Mesodermal cell (in vitro differentiated cells): ENCODE measurements around the gene MACROD2.
"Not testable (repeated sequence)": the region's sequence is repeated elsewhere in the genome, so short reads cannot be mapped to it uniquely, and the experiment has no call there.

ENCODE experiments used
- H3K27ac ChIP-seq: 2 replicates; pipeline ENCODE4 v1.7.0; 2013; ENCODE audit warnings: mild to moderate bottlenecking, low read depth, low read length, moderate library complexity; ENCODE audit not compliant: severe bottlenecking
- H3K36me3 ChIP-seq: 2 replicates; pipeline ENCODE4 v1.7.1; 2013; ENCODE audit warnings: mild to moderate bottlenecking, low read length, moderate library complexity; ENCODE audit not compliant: control insufficient read depth, insufficient read depth
- H3K4me1 ChIP-seq: one replicate; pipeline ENCODE4 v1.7.1; 2013; ENCODE audit warnings: mild to moderate bottlenecking, low read length; ENCODE audit not compliant: insufficient read depth, control insufficient read depth, poor library complexity, severe bottlenecking
- H3K4me3 ChIP-seq: 2 replicates; pipeline ENCODE4 v1.7.0; 2013; ENCODE audit warnings: low read length, control low read depth, mild to moderate bottlenecking; ENCODE audit not compliant: insufficient read depth, poor library complexity, severe bottlenecking; ENCODE audit errors: extremely low read depth
- H3K9me3 ChIP-seq: 2 replicates; pipeline ENCODE4 v1.7.1; 2013; ENCODE audit warnings: mild to moderate bottlenecking, low read length, moderate library complexity; ENCODE audit not compliant: control insufficient read depth
- WGBS, 2 experiments: methylation state at CpG; one replicate each; pipeline ENCODE4 v1.1.5; 2013; ENCODE audit warnings: missing lambda C conversion rate in 2 of 2; ENCODE audit not compliant: insufficient coverage in 2 of 2; 5-methylcytosine and 5-hydroxymethylcytosine counted together

The MACROD2 gene

DNA sequence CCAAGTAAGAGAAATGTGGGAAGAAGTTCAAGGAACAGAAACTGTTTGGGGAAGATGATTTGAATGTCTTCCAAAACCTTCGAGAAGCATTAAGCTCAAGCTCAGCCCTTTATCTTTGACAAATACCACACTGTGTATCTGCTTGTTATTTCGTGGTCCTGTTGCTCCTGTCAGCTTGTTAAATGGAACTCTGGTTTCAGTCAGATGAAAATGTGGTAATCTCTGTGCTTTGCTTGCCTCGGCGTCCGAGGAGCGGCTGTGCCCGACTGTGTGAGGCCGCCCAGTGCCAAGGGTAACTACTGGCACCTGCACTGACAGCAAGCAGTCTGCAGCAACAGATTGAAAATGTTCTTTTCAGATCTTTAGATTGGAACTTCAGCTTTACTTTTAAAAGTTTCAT is 920.0 kb downstream of the MACROD2 start:
- peaks cover 17% of the 10 kb centered on the region for H3K4me1 ChIP-seq
- H3K36me3 ChIP-seq = no peaks in the 10 kb centered on the region
- no peak overlapping the region for H3K4me3 ChIP-seq
- H3K9me3 ChIP-seq = no peaks in the 10 kb centered on the region
- peak overlapping the region; percentile 46 for H3K27ac ChIP-seq
- 84 to 88% methylated on average over 6 to 8 of the region's 8 CpGs for WGBS, 2 experiments

DNA sequence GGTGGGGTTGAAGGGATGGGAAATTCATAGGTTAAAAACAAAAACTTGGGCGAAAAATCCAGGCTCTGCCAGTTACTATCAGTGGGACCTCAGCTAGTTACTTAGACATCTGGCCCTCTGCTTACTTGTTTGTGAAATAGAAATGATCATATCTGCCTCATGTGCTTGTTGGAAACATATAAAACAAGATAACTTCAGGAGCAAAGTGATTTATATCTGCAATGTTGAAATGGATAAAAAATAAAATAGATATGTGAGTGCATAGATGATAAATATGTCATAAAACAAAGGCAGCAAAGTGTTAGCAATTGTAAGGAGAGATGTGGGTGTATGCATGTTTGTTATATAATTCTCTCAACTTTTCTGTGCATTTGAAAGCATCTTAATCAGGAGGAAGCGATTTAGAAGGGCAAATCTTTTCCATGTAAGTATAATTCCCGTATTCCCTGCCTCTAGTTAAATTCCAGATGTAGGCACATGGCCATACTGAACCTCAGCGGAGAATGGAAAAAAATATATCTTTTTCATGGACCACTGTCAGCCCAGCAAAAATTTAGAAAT is 921.1 kb downstream of the MACROD2 start:
- H3K4me3 ChIP-seq = no peak overlapping the region
- H3K4me1 ChIP-seq = peaks cover 17% of the 10 kb centered on the region
- WGBS, 2 experiments = 77 to 100% methylated on average over 2 to 4 of the region's 4 CpGs
- H3K9me3 ChIP-seq = no peaks in the 10 kb centered on the region
- no peak overlapping the region for H3K27ac ChIP-seq
- no peaks in the 10 kb centered on the region for H3K36me3 ChIP-seq

DNA sequence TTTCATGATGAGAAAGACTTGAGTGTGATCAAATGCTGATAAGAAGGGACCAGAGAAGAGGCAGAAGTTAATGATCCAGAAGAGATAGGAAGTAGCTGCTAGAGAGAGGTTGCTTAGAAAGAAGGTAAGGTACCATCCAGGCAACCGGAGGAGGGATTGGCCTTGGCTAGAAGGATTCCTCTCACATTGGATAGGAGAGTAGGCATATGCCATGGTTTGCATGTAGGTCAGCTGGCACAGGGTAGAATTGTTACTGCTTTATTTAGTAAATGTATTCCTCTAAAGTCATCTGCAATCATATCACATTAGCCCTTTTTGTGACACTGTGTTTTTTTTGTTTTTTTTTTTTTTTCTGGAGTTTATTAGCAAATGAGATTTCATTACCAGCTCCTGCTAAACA is 923.0 kb downstream of the MACROD2 start:
- H3K4me3 ChIP-seq = no peak overlapping the region
- WGBS, 2 experiments = 89% methylated on average over 1 of the region's 1 CpG; no CpG with 5 or more reads in 1 of the 2 experiments
- no peaks in the 10 kb centered on the region for H3K36me3 ChIP-seq
- peaks cover 17% of the 10 kb centered on the region for H3K4me1 ChIP-seq
- H3K9me3 ChIP-seq = no peaks in the 10 kb centered on the region
- no peak overlapping the region for H3K27ac ChIP-seq

DNA sequence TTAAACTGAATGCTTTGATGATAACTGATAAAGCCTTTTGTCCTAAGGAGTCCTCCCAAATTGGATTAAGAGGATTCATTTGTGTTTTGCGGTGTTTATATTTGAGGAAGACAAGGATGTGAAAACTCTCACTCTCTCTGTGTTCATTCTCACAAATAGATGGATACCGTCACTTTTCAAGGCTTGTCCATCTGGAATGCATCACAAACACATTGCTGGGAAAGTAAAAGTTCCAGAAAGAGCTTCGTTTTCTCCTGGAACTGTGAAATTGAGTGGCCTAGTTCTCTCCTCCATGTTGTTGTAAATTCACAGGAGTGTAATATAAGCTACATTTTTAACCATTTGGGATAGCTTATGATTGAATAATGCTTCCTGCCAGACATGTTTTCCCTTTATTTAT is 923.7 kb downstream of the MACROD2 start:
- peak overlapping the region; percentile 80 for H3K27ac ChIP-seq
- peaks cover 19% of the 10 kb centered on the region for H3K4me1 ChIP-seq
- H3K36me3 ChIP-seq = no peaks in the 10 kb centered on the region
- H3K9me3 ChIP-seq = no peaks in the 10 kb centered on the region
- WGBS, 2 experiments = 74 to 100% methylated on average over 1 to 3 of the region's 3 CpGs
- no peak overlapping the region for H3K4me3 ChIP-seq

DNA sequence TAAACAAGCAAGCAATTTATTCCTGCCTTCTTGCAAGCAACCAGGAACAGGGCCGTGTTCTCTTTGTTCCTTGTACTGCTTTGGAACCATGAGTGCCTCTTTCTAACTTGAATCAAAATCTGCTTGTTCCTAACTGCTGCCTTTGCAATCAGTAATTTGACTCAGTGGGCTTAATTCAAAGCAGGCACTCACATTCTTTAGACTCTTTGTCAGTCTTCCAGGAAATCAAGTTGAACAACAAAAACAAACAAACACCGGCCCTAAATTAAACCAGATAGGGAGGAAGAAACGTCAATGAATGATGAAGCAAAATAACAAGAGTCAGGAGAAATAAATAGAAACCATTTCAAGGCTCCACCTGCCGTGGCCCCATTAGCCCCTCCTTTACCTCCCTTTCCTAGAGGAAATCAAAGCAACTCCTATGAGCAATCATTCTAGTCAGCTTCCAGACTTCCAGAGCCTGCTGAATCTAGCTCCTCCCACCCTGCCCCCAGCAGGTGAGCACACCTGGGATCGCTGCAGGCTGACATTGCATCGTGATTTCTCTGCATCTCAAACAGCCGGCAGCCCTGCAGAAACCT is 924.3 kb downstream of the MACROD2 start:
- WGBS, 2 experiments = 56 to 77% methylated on average over 1 to 2 of the region's 7 CpGs
- peaks cover 24% of the 10 kb centered on the region for H3K4me1 ChIP-seq
- H3K4me3 ChIP-seq = no peak overlapping the region
- H3K27ac ChIP-seq = peak overlapping the region; percentile 80
- H3K36me3 ChIP-seq = no peaks in the 10 kb centered on the region
- H3K9me3 ChIP-seq = no peaks in the 10 kb centered on the region

DNA sequence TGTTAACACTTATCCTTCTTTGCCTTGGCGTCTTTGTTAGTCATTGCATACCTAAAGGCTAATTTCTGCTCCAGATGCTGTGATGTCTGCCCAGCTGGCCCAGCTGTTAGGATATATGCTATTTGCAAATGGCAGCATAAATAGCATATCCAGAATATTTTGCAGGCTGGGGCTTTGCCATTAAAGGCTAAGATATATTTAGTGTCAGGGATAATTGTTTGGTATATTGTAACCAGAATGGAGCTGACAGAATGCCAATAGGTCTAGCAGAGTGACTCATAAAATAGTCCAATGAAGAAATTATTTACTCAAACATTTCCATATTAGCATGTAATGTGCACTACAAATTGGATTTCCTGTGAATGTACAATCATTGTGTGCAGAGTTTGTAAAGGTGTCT is 926.2 kb downstream of the MACROD2 start:
- Histone ChIP-seq H3K4me3 (no peak overlapping the region), H3K4me1 (peaks cover 33% of the 10 kb centered on the region), H3K27ac (no peak overlapping the region), H3K9me3 (no peaks in the 10 kb centered on the region), H3K36me3 (no peaks in the 10 kb centered on the region)
- no CpG with 5 or more reads among the region's 1 CpG for WGBS, 2 experiments

DNA sequence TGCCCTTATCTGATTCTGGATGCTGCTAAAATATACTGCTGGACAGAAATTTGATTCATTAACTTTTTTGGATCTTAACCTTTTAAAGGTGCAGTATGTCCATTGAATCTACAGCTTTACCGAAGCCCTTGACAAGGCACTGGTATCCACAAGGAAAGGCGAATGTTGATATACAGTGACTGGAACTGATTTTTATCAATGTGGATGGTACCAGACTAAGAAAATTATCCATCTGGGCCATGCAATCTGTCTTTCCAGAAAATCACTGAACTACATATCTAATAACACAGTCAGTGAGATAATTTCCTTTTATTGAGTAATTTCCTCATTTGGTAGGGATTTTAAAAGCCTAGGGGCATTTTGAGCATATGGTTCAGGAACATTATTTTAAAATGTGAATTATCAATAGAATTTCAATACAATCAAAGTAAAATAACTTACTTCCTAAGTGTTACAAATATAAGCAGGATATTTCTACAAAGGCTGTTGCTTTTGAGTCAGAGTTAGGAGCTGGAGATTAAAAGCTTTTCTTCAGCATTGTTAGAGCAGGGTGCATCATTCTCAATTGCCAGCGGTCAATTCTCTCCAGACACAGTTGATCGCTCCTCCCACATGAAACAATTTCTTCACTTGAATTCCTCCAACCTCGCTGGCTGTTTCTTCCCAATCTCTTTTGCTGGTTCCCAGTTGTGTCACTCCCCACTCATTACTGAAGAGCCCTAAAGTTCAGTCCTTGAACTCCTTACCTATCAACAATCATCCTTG is 927.4 kb downstream of the MACROD2 start:
- H3K27ac ChIP-seq = no peak overlapping the region
- 89 to 91% methylated on average over 3 of the region's 5 CpGs for WGBS, 2 experiments
- no peaks in the 10 kb centered on the region for H3K36me3 ChIP-seq
- H3K4me1 ChIP-seq = peaks cover 33% of the 10 kb centered on the region
- H3K9me3 ChIP-seq = peaks cover 4% of the 10 kb centered on the region
- no peak overlapping the region for H3K4me3 ChIP-seq

DNA sequence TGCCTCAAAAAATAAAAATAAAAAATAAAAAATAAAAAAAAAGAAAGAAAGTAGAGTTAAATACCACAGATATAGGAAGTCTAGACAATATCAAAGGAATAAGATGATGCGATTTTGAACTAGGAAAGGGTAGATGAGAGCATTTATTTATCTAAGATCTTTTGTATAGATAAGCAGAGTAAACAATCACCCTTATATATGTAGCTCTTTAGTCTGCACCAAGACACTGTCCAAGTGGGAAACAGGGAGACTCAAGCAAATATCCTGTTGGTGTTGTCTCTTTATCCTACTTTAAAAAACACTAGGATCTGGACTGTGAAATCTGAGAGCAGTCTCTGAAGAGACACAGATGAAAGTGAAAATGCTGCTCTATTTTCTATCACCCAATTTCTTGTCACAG is 929.1 kb downstream of the MACROD2 start:
- Histone ChIP-seq H3K27ac (peak overlapping the region; percentile 19), H3K9me3 (peaks cover 4% of the 10 kb centered on the region)
- WGBS, 2 experiments = no CpG with 5 or more reads among the region's 1 CpG

DNA sequence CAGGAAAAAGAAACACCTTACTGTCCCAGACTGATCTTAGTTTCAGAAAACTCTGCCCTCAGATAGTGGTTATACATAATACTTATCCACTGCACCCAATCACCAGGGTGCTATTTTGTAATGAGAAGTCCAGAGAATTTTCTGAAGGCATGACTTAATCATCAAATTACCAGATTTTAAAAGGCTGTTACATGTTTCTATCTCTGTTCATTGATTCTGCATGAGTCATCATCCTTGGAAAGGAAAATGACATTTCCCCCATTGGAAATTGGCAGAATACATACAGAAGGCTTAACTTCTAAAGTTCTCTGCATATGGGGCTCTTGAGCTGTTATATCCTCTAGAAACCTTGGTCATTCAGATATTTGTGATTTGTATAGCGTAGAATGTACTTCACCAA is 930.0 kb downstream of the MACROD2 start:
- Histone ChIP-seq H3K36me3 (no peaks in the 10 kb centered on the region), H3K4me3 (no peak overlapping the region), H3K9me3 (peaks cover 4% of the 10 kb centered on the region), H3K27ac (no peak overlapping the region), H3K4me1 (peaks cover 20% of the 10 kb centered on the region)
- no CpG with 5 or more reads among the region's 1 CpG for WGBS, 2 experiments

More for the DNA sequence above, 929.1 kb downstream of the MACROD2 start:
- Histone ChIP-seq H3K4me3 (no peak overlapping the region), H3K4me1 (peaks cover 29% of the 10 kb centered on the region), H3K36me3 (no peaks in the 10 kb centered on the region)

DNA sequence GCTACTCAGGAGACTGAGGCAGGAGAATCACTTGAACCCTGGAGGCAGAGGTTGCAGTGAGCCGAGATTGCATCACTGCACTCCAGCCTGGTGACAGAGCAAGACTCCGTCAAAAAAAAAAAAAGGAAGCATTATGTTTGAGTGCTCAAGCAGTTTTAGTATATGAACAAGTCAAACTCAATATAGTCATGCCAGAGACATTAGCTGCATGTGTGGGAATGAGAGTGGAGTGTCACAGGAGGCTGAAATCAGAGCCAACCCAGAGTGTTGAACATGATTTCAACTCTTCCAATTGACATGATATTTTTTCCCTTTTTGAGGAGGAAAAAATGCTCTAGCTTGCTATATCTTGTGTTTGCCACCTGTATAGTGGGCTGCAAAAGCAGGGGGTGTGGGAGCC is 931.1 kb downstream of the MACROD2 start:
- not testable (repeated sequence) for H3K27ac ChIP-seq, H3K4me3 ChIP-seq, H3K9me3 ChIP-seq, H3K36me3 ChIP-seq
- H3K4me1 ChIP-seq = peaks cover 20% of the 10 kb centered on the region
- 100% methylated on average over 1 to 2 of the region's 2 CpGs for WGBS, 2 experiments

DNA sequence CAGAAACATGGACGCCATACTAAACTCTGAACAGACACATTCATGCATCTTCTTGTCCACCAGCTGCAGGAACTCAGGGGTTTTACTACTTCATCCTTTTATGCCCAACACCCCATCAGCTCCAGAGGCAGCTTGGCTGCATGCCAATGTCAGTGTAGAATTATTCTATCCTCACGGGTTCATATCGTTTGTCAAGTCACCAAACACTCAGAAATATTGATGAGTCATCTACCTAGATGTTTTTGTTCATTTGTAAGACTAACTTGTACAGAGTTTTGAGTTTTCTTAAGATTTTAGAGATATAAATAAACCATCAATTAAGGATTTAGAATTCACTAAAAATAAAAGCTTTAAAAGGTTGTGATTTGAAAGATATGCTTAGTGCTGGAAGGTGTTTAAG is 932.8 kb downstream of the MACROD2 start:
- H3K36me3 ChIP-seq = no peaks in the 10 kb centered on the region
- H3K27ac ChIP-seq = no peak overlapping the region
- no peak overlapping the region for H3K4me3 ChIP-seq
- peaks cover 20% of the 10 kb centered on the region for H3K4me1 ChIP-seq
- 42 to 63% methylated on average over 1 of the region's 3 CpGs for WGBS, 2 experiments
- peaks cover 4% of the 10 kb centered on the region for H3K9me3 ChIP-seq
